ENCODE data around the gene FMNL1.
A peak's percentile ranks its signal among the peaks of the same experiment; 100 is the strongest.
"Not testable (repeated sequence)": the region's sequence is repeated elsewhere in the genome, so short reads cannot be mapped to it uniquely, and the experiment has no call there.

FMNL1 gene

DNA sequence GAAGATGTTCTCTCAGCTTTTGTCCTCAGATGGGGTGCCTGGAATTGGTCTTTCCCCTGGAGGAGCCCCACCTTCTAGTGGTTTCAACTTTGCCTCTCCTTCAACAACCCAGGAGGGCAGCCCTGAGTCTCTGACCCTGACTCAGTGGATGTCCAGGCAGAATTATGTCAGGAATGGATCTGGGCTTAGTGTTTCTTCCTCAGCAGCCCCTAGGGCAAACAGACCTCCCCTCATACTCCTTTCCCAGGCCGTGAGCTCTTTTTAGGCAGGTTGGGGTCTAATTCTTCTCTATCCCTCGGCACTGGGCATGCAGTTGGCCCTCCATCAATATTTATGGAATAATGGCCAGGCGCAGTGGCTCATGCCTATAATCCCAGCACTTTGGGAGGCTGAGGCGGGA, 20.2 kb upstream of the FMNL1 start:
- no peak overlapping the region for H3K27ac ChIP-seq
- TF ChIP-seq CTCF (conservative IDR thresholded peaks at IDR 0.05): no peak

- not testable (repeated sequence) for H3K27ac ChIP-seq
Observed at GRCh38 chr17:45201880-45202279, 19.8 kb upstream of the FMNL1 start.

GRCh38 chr17:45218895-45219661, 2.6 kb upstream of the FMNL1 start:
- peak; percentile 94 for TF ChIP-seq CTCF (conservative IDR thresholded peaks at IDR 0.05)
- H3K27ac ChIP-seq: no peak overlapping the region

DNA sequence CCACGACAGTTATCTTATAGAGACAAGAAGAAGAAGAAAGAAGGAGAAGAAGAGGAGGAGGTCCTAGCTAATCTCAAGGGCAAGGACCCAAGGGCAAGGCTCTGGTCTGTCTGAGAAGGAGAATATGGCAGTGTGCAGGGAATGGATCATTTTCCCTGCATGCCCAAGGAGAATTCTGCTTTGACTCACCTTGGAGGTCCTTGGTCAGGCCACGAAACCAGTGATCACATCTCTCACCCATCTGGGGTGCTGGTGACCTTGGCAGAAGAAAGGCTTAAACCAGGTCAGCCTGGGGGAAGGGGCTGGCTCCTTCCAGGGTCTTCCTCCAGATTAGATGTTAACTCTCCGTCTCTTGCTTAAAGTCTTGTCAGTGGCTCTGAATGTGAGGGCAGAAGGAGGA, 1.6 kb upstream of the FMNL1 start:
- TF ChIP-seq CTCF (conservative IDR thresholded peaks at IDR 0.05): no peak
- no peak overlapping the region for H3K27ac ChIP-seq

DNA sequence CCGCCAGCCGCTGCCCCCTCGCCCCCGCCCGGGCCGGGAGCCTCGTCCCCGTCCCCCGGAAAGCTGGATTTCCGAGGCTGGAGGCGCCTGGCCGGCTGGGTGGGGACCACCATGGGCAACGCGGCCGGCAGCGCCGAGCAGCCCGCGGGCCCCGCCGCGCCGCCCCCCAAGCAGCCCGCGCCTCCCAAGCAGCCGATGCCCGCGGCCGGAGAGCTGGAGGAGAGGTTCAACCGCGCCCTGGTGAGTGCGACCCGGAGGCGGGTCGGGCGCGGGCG, 266 bp downstream of the FMNL1 start:
- no peak for TF ChIP-seq CTCF (conservative IDR thresholded peaks at IDR 0.05)
- peak overlapping the region; percentile 28; the same call in 1 of the 2 replicates for H3K27ac ChIP-seq

GRCh38 chr17:45222289-45222995, 757 bp downstream of the FMNL1 start:
- no peak for TF ChIP-seq CTCF (conservative IDR thresholded peaks at IDR 0.05)

GRCh38 chr17:45222996-45223538, 1.4 kb downstream of the FMNL1 start:
- no peak overlapping the region for H3K27ac ChIP-seq
- TF ChIP-seq CTCF (conservative IDR thresholded peaks at IDR 0.05): no peak

More at GRCh38 chr17:45222289-45222995, 757 bp downstream of the FMNL1 start:
- H3K27ac ChIP-seq: no peak overlapping the region; the same call in 1 of the 2 replicates
